DOHH2 (cell line): ENCODE measurements around the gene MAPK8.

Experiments
- CTCF ChIP-seq: fragments of 200-600 bp; sonication (generic); IDR thresholded peaks from one replicate; pipeline ENCODE4 v1.5.1; 2014; ENCODE audit warnings: antibody characterized with exemption, mild to moderate bottlenecking, low read depth, low read length; ENCODE audit not compliant: poor library complexity, severe bottlenecking
- EZH2phosphoT487 ChIP-seq: fragments of 200-600 bp; sonication (generic); IDR thresholded peaks from 2 replicates; pipeline ENCODE4 v1.6.1; 2017; ENCODE audit warnings: borderline replicate concordance, mild to moderate bottlenecking, antibody characterized with exemption, low read length, moderate library complexity, mixed read lengths

GRCh38 chr10:48391994-48392393 is 85.5 kb downstream of the MAPK8 start:
- no peak for TF ChIP-seq CTCF
- TF ChIP-seq EZH2phosphoT487: no peak
